A549 (cell line): Measurements from ENCODE around the gene IMP4. TPM values are rescaled to one million over a fixed set of nuclear protein-coding genes. Genes with fewer than 3 reads are reported as not detected.

Source experiments
- ATAC-seq, 2 experiments: fragments of 200-7000 bp in 1 of 2; fragments of >200 bp in 1 of 2; cut with Nextera tagmentation in 1 of 2; cut with Tn5 transposase in 1 of 2; 3 replicates each; pipeline versions ENCODE4 v1.8.0 to v1.9.1; 2018 to 2020; ENCODE audit warnings: mild to moderate bottlenecking in 1 of 2, moderate library complexity in 1 of 2
- CTCF ChIA-PET: fragments of 300-600 bp; sonication (Branson Sonifier 250); formaldehyde crosslinking; extraction: SDS; loops from one replicate; lab custom pipeline; 2021; ENCODE audit warnings: antibody characterized with exemption, inconsistent platforms; lab: Yijun Ruan, JAX
- POLR2A ChIA-PET: fragments of 350-600 bp; formaldehyde crosslinking; extraction: SDS; loops from one replicate; lab custom pipeline; 2021; ENCODE audit warnings: antibody characterized with exemption, inconsistent platforms; lab: Yijun Ruan, JAX
- DNase-seq, 2 experiments: peaks; one replicate each; pipeline versions ENCODE4 v3.0.0 to v3.0.0-alpha.2; 2011 to 2016; ENCODE audit warnings: low read depth in 1 of 2, low spot score in 1 of 2
- FAIRE-seq: peaks from 2 replicates; lab custom pipeline; 2011; peaks lifted over from hg19 to GRCh38; lab: Jason Lieb, UNC
- H3K27ac ChIP-seq, 2 experiments: fragments of >200 bp; sonication (Bioruptor Twin); formaldehyde crosslinking; 3 replicates each; pipeline ENCODE4 v1.5.1; 2016 to 2017
- H3K4me1 ChIP-seq: fragments of >200 bp; sonication (Bioruptor Twin); formaldehyde crosslinking; 3 replicates; pipeline ENCODE4 v1.6.1; 2016
- H3K4me2 ChIP-seq: fragments of >200 bp; sonication (Bioruptor Twin); formaldehyde crosslinking; 3 replicates; pipeline ENCODE4 v1.6.1; 2016
- H3K4me3 ChIP-seq: fragments of >200 bp; sonication (Bioruptor Twin); formaldehyde crosslinking; 3 replicates; pipeline ENCODE4 v1.5.1; 2016
- H3K9me3 ChIP-seq: fragments of >200 bp; sonication (Bioruptor Twin); formaldehyde crosslinking; 3 replicates; pipeline ENCODE4 v1.6.1; 2016
- BCL3 ChIP-seq: fragments of >200 bp; sonication (Bioruptor Twin); formaldehyde crosslinking; IDR thresholded peaks from 3 replicates; pipeline ENCODE4 v1.6.1; 2016
- BHLHE40 ChIP-seq: IDR thresholded peaks from 2 replicates; pipeline ENCODE4 v1.6.1; 2012; ENCODE audit warnings: low read depth, low read length, inconsistent platforms
- CBX2 ChIP-seq: fragments of 200-600 bp; sonication (generic); IDR thresholded peaks from 2 replicates; pipeline ENCODE4 v1.6.1; 2016; ENCODE audit warnings: low read depth, mild to moderate bottlenecking, borderline replicate concordance
- CBX8 ChIP-seq: fragments of 200-600 bp; sonication (generic); IDR thresholded peaks from 2 replicates; pipeline ENCODE4 v1.6.1; 2016
- CHD2 ChIP-seq: fragments of 150-350 bp; IDR thresholded peaks from 2 replicates; pipeline ENCODE4 v1.6.1; 2014; ENCODE audit warnings: low read length; ENCODE audit not compliant: partially characterized antibody
- CHD4 ChIP-seq: fragments of 200-600 bp; sonication (generic); IDR thresholded peaks from 2 replicates; pipeline ENCODE4 v1.6.1; 2016; ENCODE audit warnings: antibody characterized with exemption, mild to moderate bottlenecking, borderline replicate concordance
- FOSL2 ChIP-seq, 2 experiments: fragments of 450-650 bp in 1 of 2; fragments of >200 bp in 1 of 2; sonication (Bioruptor Twin) in 1 of 2; formaldehyde crosslinking; IDR thresholded peaks; 2 replicates each; pipeline versions ENCODE4 v1.5.0 to v1.6.1; 2016 to 2020; ENCODE audit warnings: mild to moderate bottlenecking in 1 of 2, moderate library complexity in 1 of 2
- FOXS1 ChIP-seq: fragments of 250-450 bp; sonication (Bioruptor Pico); IDR thresholded peaks from 2 replicates; pipeline ENCODE4 v1.5.0; 2020; ENCODE audit warnings: mild to moderate bottlenecking, moderate library complexity
- HDAC2 ChIP-seq: fragments of 200-600 bp; sonication (generic); IDR thresholded peaks from 2 replicates; pipeline ENCODE4 v1.6.1; 2016
- JUN ChIP-seq, 2 experiments: fragments of >200 bp; sonication (Bioruptor Twin); formaldehyde crosslinking; IDR thresholded peaks; 2 replicates in 1 of 2; 3 replicates in 1 of 2; pipeline ENCODE4 v1.6.1; 2016 to 2017
- JUNB ChIP-seq: fragments of >200 bp; sonication (Bioruptor Twin); formaldehyde crosslinking; IDR thresholded peaks from 2 replicates; pipeline ENCODE4 v1.6.1; 2016
- KDM1A ChIP-seq: fragments of 200-600 bp; sonication (generic); IDR thresholded peaks from 2 replicates; pipeline ENCODE4 v1.6.1; 2016; ENCODE audit warnings: low read depth, mild to moderate bottlenecking
- MAFK ChIP-seq: fragments of 450-650 bp; IDR thresholded peaks from 2 replicates; pipeline ENCODE4 v1.6.1; 2014; ENCODE audit not compliant: partially characterized antibody
- POLR2AphosphoS2 ChIP-seq: conservative IDR thresholded peaks from 2 replicates; pipeline ENCODE4 v1.6.1; 2012; ENCODE audit warnings: low read length, improper control_type of control experiment, inconsistent platforms
- RAD21 ChIP-seq, 2 experiments: fragments of >200 bp in 1 of 2; sonication (Bioruptor Twin) in 1 of 2; formaldehyde crosslinking in 1 of 2; IDR thresholded peaks in 1 of 2; conservative IDR thresholded peaks in 1 of 2; 2 replicates in 1 of 2; 3 replicates in 1 of 2; pipeline ENCODE4 v1.6.1; 2012 to 2018; ENCODE audit warnings: inconsistent platforms in 1 of 2
- RCOR1 ChIP-seq: fragments of 150-350 bp; IDR thresholded peaks from 2 replicates; pipeline ENCODE4 v1.6.1; 2014; ENCODE audit warnings: antibody characterized with exemption, low read length, low read depth
- TP53 ChIP-seq: fragments of 250-450 bp; sonication (Bioruptor Pico); IDR thresholded peaks from 2 replicates; pipeline ENCODE4 v1.5.0; 2021; ENCODE audit warnings: mild to moderate bottlenecking, moderate library complexity
- ZSCAN20 ChIP-seq: fragments of 250-450 bp; sonication (Bioruptor Pico); IDR thresholded peaks from 2 replicates; pipeline ENCODE4 v1.8.0; 2022; ENCODE audit warnings: mild to moderate bottlenecking, moderate library complexity
- WGBS: methylation state at CpG from one replicate; pipeline ENCODE4 v1.1.6; 2017; ENCODE audit errors: missing lambda C conversion rate; 5-methylcytosine and 5-hydroxymethylcytosine counted together
- polyA plus RNA-seq, 4 experiments: library from polyadenylated mRNA; depleted of rRNA in 3 of 4; stranded (reverse); fragments of >200 nt; fragmentation: RNase III in 1 of 4; extraction: RNeasy Plus Mini Kit Qiagen cat#74134 plus additional on column Dnase treatment in 1 of 4; gene quantifications; 2 replicates in 3 of 4; 3 replicates in 1 of 4; pipeline ENCODE4 v1.2.3, GENCODE V29; 2011 to 2017
- TF ChIP-seq, protein P1 (sequence below): fragments of 200-600 bp; sonication (generic); IDR thresholded peaks from 2 replicates; pipeline ENCODE4 v1.6.1; 2016; ENCODE audit warnings: antibody characterized with exemption, mild to moderate bottlenecking, moderate library complexity

The IMP4 gene
- polyA plus RNA-seq, 2 of the 4 experiments (the other 2 are of a cell fraction), result 113 to 149 TPM

GRCh38 chr2:130387804-130388203 lies 45.1 kb downstream of the IMP4 start:
- no peak overlapping the region for H3K4me3 ChIP-seq
- ATAC-seq (no peak), FAIRE-seq (no peak), DNase-seq (no peak)
- H3K4me2 ChIP-seq, result no peak overlapping the region
- TF ChIP-seq CBX2 (no peak), JUN (IDR thresholded peaks at IDR 0.05) (no peak), KDM1A (no peak), POLR2AphosphoS2 (no peak), ZSCAN20 (CRISPR knock-in tag) (no peak), CHD2 (no peak)
- TF ChIP-seq, protein P1, sequence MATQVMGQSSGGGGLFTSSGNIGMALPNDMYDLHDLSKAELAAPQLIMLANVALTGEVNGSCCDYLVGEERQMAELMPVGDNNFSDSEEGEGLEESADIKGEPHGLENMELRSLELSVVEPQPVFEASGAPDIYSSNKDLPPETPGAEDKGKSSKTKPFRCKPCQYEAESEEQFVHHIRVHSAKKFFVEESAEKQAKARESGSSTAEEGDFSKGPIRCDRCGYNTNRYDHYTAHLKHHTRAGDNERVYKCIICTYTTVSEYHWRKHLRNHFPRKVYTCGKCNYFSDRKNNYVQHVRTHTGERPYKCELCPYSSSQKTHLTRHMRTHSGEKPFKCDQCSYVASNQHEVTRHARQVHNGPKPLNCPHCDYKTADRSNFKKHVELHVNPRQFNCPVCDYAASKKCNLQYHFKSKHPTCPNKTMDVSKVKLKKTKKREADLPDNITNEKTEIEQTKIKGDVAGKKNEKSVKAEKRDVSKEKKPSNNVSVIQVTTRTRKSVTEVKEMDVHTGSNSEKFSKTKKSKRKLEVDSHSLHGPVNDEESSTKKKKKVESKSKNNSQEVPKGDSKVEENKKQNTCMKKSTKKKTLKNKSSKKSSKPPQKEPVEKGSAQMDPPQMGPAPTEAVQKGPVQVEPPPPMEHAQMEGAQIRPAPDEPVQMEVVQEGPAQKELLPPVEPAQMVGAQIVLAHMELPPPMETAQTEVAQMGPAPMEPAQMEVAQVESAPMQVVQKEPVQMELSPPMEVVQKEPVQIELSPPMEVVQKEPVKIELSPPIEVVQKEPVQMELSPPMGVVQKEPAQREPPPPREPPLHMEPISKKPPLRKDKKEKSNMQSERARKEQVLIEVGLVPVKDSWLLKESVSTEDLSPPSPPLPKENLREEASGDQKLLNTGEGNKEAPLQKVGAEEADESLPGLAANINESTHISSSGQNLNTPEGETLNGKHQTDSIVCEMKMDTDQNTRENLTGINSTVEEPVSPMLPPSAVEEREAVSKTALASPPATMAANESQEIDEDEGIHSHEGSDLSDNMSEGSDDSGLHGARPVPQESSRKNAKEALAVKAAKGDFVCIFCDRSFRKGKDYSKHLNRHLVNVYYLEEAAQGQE, result no peak
- peaks cover 10% of the 10 kb centered on the region for H3K4me1 ChIP-seq
- H3K27ac ChIP-seq, result no peak overlapping the region
- H3K9me3 ChIP-seq, result no peaks in the 10 kb centered on the region
- ChIA-PET POLR2A (no interaction called here), CTCF (interaction anchor here (1.0 to 4.9 kb wide), 3 partner anchors 11 to 46 kb away, joined by 4 to 35 read pairs (median 4); partner anchors contain the start of gene IMP4)
- WGBS, result 85% methylated on average over 4 of the region's 4 CpGs

DNA sequence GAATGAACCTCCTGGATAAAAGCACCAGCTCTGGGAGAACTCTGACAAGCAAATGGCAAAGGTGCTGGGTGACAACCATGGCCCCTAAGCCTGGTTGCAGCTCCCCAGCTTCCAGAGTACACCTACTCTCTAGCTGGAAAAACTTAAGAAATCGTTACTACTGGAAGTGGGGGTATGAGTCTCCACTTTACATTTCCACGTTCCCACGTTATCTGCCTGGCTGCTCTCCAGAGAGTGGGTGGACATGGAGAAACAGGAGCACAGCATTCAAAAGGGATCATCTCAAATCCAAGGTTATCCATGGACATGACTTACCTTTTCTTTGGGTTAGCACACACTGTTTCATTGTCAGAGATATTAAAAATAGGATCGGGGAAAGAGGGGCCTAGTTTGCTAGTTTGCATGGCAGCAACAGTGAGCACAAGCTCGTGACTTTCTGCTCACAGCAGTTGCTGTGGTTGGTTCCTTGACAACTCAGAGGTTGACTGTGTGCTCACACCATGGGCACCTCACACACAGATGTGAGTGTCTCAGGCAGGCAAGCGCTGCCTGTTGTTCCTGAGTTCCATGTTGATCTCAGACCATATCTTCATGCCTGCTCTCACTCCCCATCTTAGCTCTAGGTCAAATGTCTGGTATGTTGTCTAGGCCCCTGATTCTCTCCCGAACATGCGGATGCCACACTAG lies 45.7 kb downstream of the IMP4 start:
- ChIA-PET POLR2A (no interaction called here), CTCF (interaction anchor here (1.0 to 4.9 kb wide), 3 partner anchors 12 to 46 kb away, joined by 4 to 35 read pairs (median 4); partner anchors contain the start of gene IMP4)
- FAIRE-seq, result no peak

DNA sequence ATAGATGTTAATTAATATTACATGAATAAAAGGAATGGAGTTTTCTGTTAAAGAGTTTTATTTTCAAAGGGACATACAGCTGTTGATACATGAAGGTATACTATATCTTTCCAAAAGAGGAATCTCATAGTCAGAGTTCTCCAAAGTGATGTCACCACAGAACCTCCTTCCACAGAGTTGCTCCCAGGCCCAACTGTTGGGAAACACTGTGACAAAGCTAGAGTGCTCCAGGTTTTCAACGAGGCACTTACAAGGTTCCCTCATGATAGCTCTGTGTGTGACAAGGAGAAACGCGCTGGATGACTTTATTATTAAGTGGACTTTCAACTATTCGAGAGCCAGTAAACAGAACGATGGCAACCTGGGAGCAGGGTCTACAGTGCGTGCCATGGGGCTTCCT lies 46.7 kb downstream of the IMP4 start:
- no peaks in the 10 kb centered on the region for H3K9me3 ChIP-seq
- TF ChIP-seq BCL3 (no peak), CHD4 (no peak), FOSL2 (IDR thresholded peaks at IDR 0.05) (no peak), FOSL2 (CRISPR knock-in tag; IDR thresholded peaks at IDR 0.05) (no peak), MAFK (no peak), JUNB (no peak), CHD2 (no peak), TP53 (CRISPR knock-in tag) (no peak), CBX8 (no peak), FOXS1 (CRISPR knock-in tag) (no peak), POLR2AphosphoS2 (no peak), RAD21 (conservative IDR thresholded peaks at IDR 0.05 in 1 of 2, IDR thresholded peaks at IDR 0.05 in 1 of 2) (no peak)
- no peak overlapping the region for H3K27ac ChIP-seq
- DNase-seq (no peak), ATAC-seq (no peak), FAIRE-seq (no peak)
- no peak overlapping the region for H3K4me2 ChIP-seq
- WGBS, result 84% methylated on average over 6 of the region's 6 CpGs
- POLR2A ChIA-PET, result no interaction called here
- no peak overlapping the region for H3K4me3 ChIP-seq
- peaks cover 16% of the 10 kb centered on the region for H3K4me1 ChIP-seq
- CTCF ChIA-PET, result interaction anchor here (1.0 to 4.9 kb wide), 3 partner anchors 14 to 57 kb away, joined by 3 to 35 read pairs (median 3); no protein-coding TSS in a partner anchor

More for the DNA sequence above, 45.7 kb downstream of the IMP4 start:
- TF ChIP-seq RCOR1 (no peak), BHLHE40 (no peak), HDAC2 (no peak), KDM1A (no peak), BCL3 (no peak)
- Histone ChIP-seq H3K27ac (no peak overlapping the region), H3K4me2 (no peak overlapping the region), H3K4me1 (peaks cover 12% of the 10 kb centered on the region), H3K9me3 (no peaks in the 10 kb centered on the region), H3K4me3 (no peak overlapping the region)
- DNase-seq, result no peak
- no peak for ATAC-seq
- WGBS, result 77% methylated on average over 8 of the region's 8 CpGs
